GM18868 (cell line): ENCODE results near the gene ZSCAN9.

ENCODE experiments used
- ATAC-seq: cut with Tn5 transposase; IDR thresholded peaks from one replicate; pipeline ENCODE4 v1.9.1; 2021; ENCODE audit warnings: mild to moderate bottlenecking, moderate library complexity; ENCODE audit not compliant: unreplicated experiment

ZSCAN9 gene

GRCh38 chr6:28225056-28225834 is at the start of gene ZSCAN9:
ZSCAN9 (plus strand) TSS chr6:28225275; CDS start chr6:28227085, 1,810 bp downstream.
- ATAC-seq = peak; percentile 79

GRCh38 chr6:28176373-28176772 is 48.7 kb upstream of the ZSCAN9 start:
- ATAC-seq = no peak

- ATAC-seq = no peak
Observed at GRCh38 chr6:28182255-28182654, 42.8 kb upstream of the ZSCAN9 start.

GRCh38 chr6:28188111-28188979 is 36.7 kb upstream of the ZSCAN9 start:
- no peak for ATAC-seq

- no peak for ATAC-seq
Observed at GRCh38 chr6:28200020-28200419, 25.1 kb upstream of the ZSCAN9 start.

- no peak for ATAC-seq
Observed at GRCh38 chr6:28203201-28203600, 21.9 kb upstream of the ZSCAN9 start.

- no peak for ATAC-seq
Observed at GRCh38 chr6:28205879-28206278, 19.2 kb upstream of the ZSCAN9 start.

- no peak for ATAC-seq
Observed at GRCh38 chr6:28206527-28206926, 18.5 kb upstream of the ZSCAN9 start.

GRCh38 chr6:28206928-28207509 is 18.1 kb upstream of the ZSCAN9 start:
- no peak for ATAC-seq

GRCh38 chr6:28207510-28208110 is 17.5 kb upstream of the ZSCAN9 start:
- ATAC-seq = no peak

GRCh38 chr6:28208111-28208659 is 16.9 kb upstream of the ZSCAN9 start:
- no peak for ATAC-seq

- no peak for ATAC-seq
Observed at GRCh38 chr6:28209753-28210535, 15.1 kb upstream of the ZSCAN9 start.

- peak; percentile 30 for ATAC-seq
Observed at GRCh38 chr6:28211840-28212509, 13.1 kb upstream of the ZSCAN9 start.

GRCh38 chr6:28212510-28213212 is 12.4 kb upstream of the ZSCAN9 start:
- ATAC-seq = peak; percentile 63

GRCh38 chr6:28213213-28213523 is 11.9 kb upstream of the ZSCAN9 start:
- ATAC-seq = no peak

- no peak for ATAC-seq
Observed at GRCh38 chr6:28215425-28215824, 9.7 kb upstream of the ZSCAN9 start.

- ATAC-seq = no peak
Observed at GRCh38 chr6:28217890-28218289, 7.2 kb upstream of the ZSCAN9 start.

GRCh38 chr6:28218312-28219248 is 6.5 kb upstream of the ZSCAN9 start:
- peak; percentile 60 for ATAC-seq
